ENCODE results near the gene NCKIPSD. TPM values are rescaled to one million over a fixed set of nuclear protein-coding genes. Genes with fewer than 3 reads are reported as not detected.

The NCKIPSD gene
- total RNA-seq, 1 experiment from 2014 or later = 36.9 TPM

DNA sequence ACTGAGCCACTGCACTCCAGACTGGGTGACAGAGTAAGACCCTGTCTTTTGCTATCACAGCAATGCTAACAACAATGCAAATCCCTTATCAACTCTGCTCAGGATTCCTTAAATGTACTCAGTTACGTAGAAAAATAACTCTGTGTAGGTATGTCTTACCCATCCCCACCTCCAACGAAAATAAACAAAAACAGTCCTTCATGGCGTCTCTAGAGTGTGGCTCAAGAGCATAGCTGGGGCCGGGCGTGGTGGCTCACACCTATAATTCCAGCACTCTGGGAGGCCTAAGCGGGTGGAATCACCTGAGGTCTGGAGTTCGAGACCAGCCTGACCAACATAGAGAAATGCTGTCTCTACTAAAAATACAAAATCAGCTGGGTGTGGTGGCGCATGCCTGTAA lies 13.2 kb upstream of the NCKIPSD start:
- no peaks in the 10 kb centered on the region for H3K9me2 ChIP-seq (ENCODE audit: insufficient read depth)
- peaks cover 32 to 34% of the 10 kb centered on the region in 2 experiments for H3K36me3 ChIP-seq (ENCODE audit: control insufficient read depth in 1 of 2, insufficient read depth in 2 of 2, low read length in 2 of 2)
- no peak overlapping the region for H3K9ac ChIP-seq (ENCODE audit: low read length)
- peaks cover 99% of the 10 kb centered on the region for H3K79me2 ChIP-seq (ENCODE audit: insufficient read depth, low read length)
- H3K9me3 ChIP-seq (ENCODE audit: control insufficient read depth in 1 of 2, insufficient read depth in 1 of 2, low read depth in 1 of 2, low read length in 2 of 2) = no peaks in the 10 kb centered on the region
- ChIA-PET POLR2A (interaction anchor here (0.5 to 1.6 kb wide), 2 partner anchors 12 kb away, joined by 3 read pairs; no protein-coding TSS in a partner anchor), CTCF (no interaction called here), RAD21 (ENCODE audit: low non-redundant PET in 1 of 2, low total read pairs in 2 of 2, uncharacterized antibody in 2 of 2, unreplicated experiment in 2 of 2) (no interaction called here)
- no peak for DNase-seq (ENCODE audit: low read depth, low spot score)
- no peak overlapping the region for H3K27ac ChIP-seq (ENCODE audit: low read depth, low read length)
- H3K4me1 ChIP-seq (ENCODE audit: control insufficient read depth in 1 of 2, insufficient read depth in 2 of 2, low read length in 2 of 2) = peaks cover 39 to 55% of the 10 kb centered on the region in 2 experiments
- intact Hi-C loops (cut with micrococcal nuclease) = no loop called here
- no peak overlapping the region for H3K4me3 ChIP-seq (replicated peaks in 1 of 2; ENCODE audit: low read depth in 1 of 2, low read length in 2 of 2)
- H3K27me3 ChIP-seq (ENCODE audit: insufficient read depth, low read length) = no peaks in the 10 kb centered on the region
- no peak for ATAC-seq
- peaks cover 31% of the 10 kb centered on the region; the same call in 1 of the 2 replicates for H4K20me1 ChIP-seq (ENCODE audit: insufficient read depth)
- TF ChIP-seq, protein P1, sequence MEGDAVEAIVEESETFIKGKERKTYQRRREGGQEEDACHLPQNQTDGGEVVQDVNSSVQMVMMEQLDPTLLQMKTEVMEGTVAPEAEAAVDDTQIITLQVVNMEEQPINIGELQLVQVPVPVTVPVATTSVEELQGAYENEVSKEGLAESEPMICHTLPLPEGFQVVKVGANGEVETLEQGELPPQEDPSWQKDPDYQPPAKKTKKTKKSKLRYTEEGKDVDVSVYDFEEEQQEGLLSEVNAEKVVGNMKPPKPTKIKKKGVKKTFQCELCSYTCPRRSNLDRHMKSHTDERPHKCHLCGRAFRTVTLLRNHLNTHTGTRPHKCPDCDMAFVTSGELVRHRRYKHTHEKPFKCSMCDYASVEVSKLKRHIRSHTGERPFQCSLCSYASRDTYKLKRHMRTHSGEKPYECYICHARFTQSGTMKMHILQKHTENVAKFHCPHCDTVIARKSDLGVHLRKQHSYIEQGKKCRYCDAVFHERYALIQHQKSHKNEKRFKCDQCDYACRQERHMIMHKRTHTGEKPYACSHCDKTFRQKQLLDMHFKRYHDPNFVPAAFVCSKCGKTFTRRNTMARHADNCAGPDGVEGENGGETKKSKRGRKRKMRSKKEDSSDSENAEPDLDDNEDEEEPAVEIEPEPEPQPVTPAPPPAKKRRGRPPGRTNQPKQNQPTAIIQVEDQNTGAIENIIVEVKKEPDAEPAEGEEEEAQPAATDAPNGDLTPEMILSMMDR (IDR thresholded peaks at IDR 0.05 in 2 of 3, conservative IDR thresholded peaks at IDR 0.05 in 1 of 3; ENCODE audit: borderline replicate concordance in 1 of 3, insufficient read depth in 1 of 3, low read depth in 2 of 3, low read length in 2 of 3) = no peak
- TF ChIP-seq POLR2AphosphoS5 (IDR thresholded peaks at IDR 0.05; ENCODE audit: low read depth, low read length) (no peak), TCF7L2 (IDR thresholded peaks at IDR 0.05; ENCODE audit: borderline replicate concordance, extremely low read depth, insufficient read depth, insufficient read length) (no peak), JUND (IDR thresholded peaks at IDR 0.05) (no peak)
- no peak overlapping the region for H3K4me2 ChIP-seq (ENCODE audit: low read length)
- H2AFZ ChIP-seq (ENCODE audit: low read depth, low read length, poor library complexity, severe bottlenecking) = no peak overlapping the region
- no TSS peak for BruUV-seq (replicated peaks)

DNA sequence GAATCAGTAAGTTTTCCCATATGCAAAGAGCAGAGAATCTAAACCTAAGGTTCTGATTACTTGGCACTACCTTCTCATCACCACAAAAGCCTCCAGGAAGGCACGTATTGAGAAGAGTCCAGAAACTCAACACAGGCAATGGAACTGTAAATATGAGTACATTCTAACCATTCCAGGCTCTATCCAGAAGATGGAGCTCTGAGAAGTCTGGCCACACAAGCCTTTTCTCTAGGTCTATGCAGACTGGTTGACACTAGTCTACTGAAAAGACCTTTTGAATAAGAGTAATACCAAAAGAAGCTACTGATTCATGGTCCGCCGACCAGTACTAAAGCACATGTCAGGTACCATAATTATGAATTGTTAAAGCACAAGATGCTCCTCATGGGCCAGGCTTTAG lies 12.2 kb upstream of the NCKIPSD start:
- intact Hi-C loops (cut with micrococcal nuclease) = no loop called here
- no peaks in the 10 kb centered on the region for H3K9me3 ChIP-seq (ENCODE audit: control insufficient read depth in 1 of 2, insufficient read depth in 1 of 2, low read depth in 1 of 2, low read length in 2 of 2)
- H3K4me2 ChIP-seq (ENCODE audit: low read length) = no peak overlapping the region
- no peak for TF ChIP-seq YY1 (IDR thresholded peaks at IDR 0.05; ENCODE audit: extremely low read depth, insufficient replicate concordance, low read depth, low read length)
- TF ChIP-seq RAD21 (IDR thresholded peaks at IDR 0.05; ENCODE audit: low read depth) = 0 out of 2 replicates have a peak, but pooled peaks have one; percentile 7
- TF ChIP-seq, protein P1 (IDR thresholded peaks at IDR 0.05 in 2 of 3, conservative IDR thresholded peaks at IDR 0.05 in 1 of 3; ENCODE audit: borderline replicate concordance in 1 of 3, insufficient read depth in 1 of 3, low read depth in 2 of 3, low read length in 2 of 3) = 0 out of 6 replicates have a peak, but pooled peaks of 1 of the 3 experiments have one; percentile 2
- no peak overlapping the region; the same call in 1 of the 2 replicates for H3K27ac ChIP-seq (ENCODE audit: low read depth, low read length)
- POLR2A ChIA-PET = interaction anchor here (0.7 to 1.6 kb wide), 3 partner anchors 12 to 323 kb away, joined by 3 read pairs; no protein-coding TSS in a partner anchor
- no peak overlapping the region for H3K4me3 ChIP-seq (replicated peaks in 1 of 2; ENCODE audit: low read depth in 1 of 2, low read length in 2 of 2)
- no peak overlapping the region for H2AFZ ChIP-seq (ENCODE audit: low read depth, low read length, poor library complexity, severe bottlenecking)
- H4K20me1 ChIP-seq (ENCODE audit: insufficient read depth) = peaks cover 28% of the 10 kb centered on the region; the same call in 1 of the 2 replicates
- no peaks in the 10 kb centered on the region for H3K9me2 ChIP-seq (ENCODE audit: insufficient read depth)
- peaks cover 38 to 53% of the 10 kb centered on the region in 2 experiments for H3K4me1 ChIP-seq (ENCODE audit: control insufficient read depth in 1 of 2, insufficient read depth in 2 of 2, low read length in 2 of 2)
- H3K36me3 ChIP-seq (ENCODE audit: control insufficient read depth in 1 of 2, insufficient read depth in 2 of 2, low read length in 2 of 2) = peaks cover 40 to 41% of the 10 kb centered on the region in 2 experiments
- no peak overlapping the region for H3K9ac ChIP-seq (ENCODE audit: low read length)
- no peak for ATAC-seq
- RAD21 ChIA-PET (ENCODE audit: low non-redundant PET in 1 of 2, low total read pairs in 2 of 2, uncharacterized antibody in 2 of 2, unreplicated experiment in 2 of 2) = no interaction called here
- CTCF ChIA-PET = interaction anchor here (1.0 to 1.4 kb wide), 2 partner anchors 11 to 12 kb away, joined by 3 to 7 read pairs; partner anchors contain the start of gene NCKIPSD
- H3K79me2 ChIP-seq (ENCODE audit: insufficient read depth, low read length) = peaks cover 99% of the 10 kb centered on the region
- H3K27me3 ChIP-seq (ENCODE audit: insufficient read depth, low read length) = no peaks in the 10 kb centered on the region
- BruUV-seq (replicated peaks) = no TSS peak
- no peak for DNase-seq (ENCODE audit: low read depth, low spot score)
